Measurements from ENCODE around the gene C5AR1. TPM values are rescaled to one million over a fixed set of nuclear protein-coding genes. Genes with fewer than 3 reads are reported as not detected.
A peak's percentile ranks its signal among the peaks of the same experiment; 100 is the strongest.

Gene C5AR1
- total RNA-seq, 2 experiments from 2014 or later: 0.65 to 2.2 TPM

GRCh38 chr19:47272448-47273312, 37.0 kb upstream of the C5AR1 start:
- POLR2A ChIA-PET: interaction anchor here (0.9 to 1.2 kb wide), 4 partner anchors 14 to 71 kb away, joined by 3 to 4 read pairs (median 4); no protein-coding TSS in a partner anchor
- H3K9me3 Mint-ChIP-seq: no peaks in the 10 kb centered on the region
- H3K27me3 Mint-ChIP-seq: no peaks in the 10 kb centered on the region
- TF ChIP-seq CTCF (IDR thresholded peaks at IDR 0.05): no peak
- CTCF ChIA-PET: interaction anchor here (0.9 to 1.4 kb wide), 3 partner anchors 12 to 77 kb away, joined by 3 to 5 read pairs (median 3); partner anchors contain the start of gene DHX34
- ATAC-seq (no peak), DNase-seq (peak; percentile 71)
- H3K4me3 Mint-ChIP-seq: peak overlapping the region; percentile 92
- H3K27ac Mint-ChIP-seq: peak overlapping the region; percentile 87
- intact Hi-C loops (cut with micrococcal nuclease): loop anchor here (2.0 kb wide), 1 partner anchor 16 kb away; the partner anchor contains the start of gene CCDC9
- H3K4me1 Mint-ChIP-seq (ENCODE audit: low read depth): peaks cover 23% of the 10 kb centered on the region
- peaks cover 14% of the 10 kb centered on the region for H3K36me3 Mint-ChIP-seq (ENCODE audit: low read depth)

- TF ChIP-seq CTCF (IDR thresholded peaks at IDR 0.05): no peak
- H3K4me3 Mint-ChIP-seq: peak overlapping the region; percentile 92
- POLR2A ChIA-PET: interaction anchor here (1.1 to 3.9 kb wide), 7 partner anchors 9 to 155 kb away, joined by 3 to 33 read pairs (median 4); partner anchors contain the start of gene CCDC9
- DNase-seq (peak; percentile 93), ATAC-seq (peak; percentile 69)
- H3K27ac Mint-ChIP-seq: peak overlapping the region; percentile 99
- peaks cover 26% of the 10 kb centered on the region for H3K4me1 Mint-ChIP-seq (ENCODE audit: low read depth)
- peaks cover 10% of the 10 kb centered on the region for H3K36me3 Mint-ChIP-seq (ENCODE audit: low read depth)
- intact Hi-C loops (cut with micrococcal nuclease): loop anchor here (2.0 kb wide), 1 partner anchor 17 kb away; the partner anchor contains the start of gene CCDC9
- H3K9me3 Mint-ChIP-seq: no peaks in the 10 kb centered on the region
- CTCF ChIA-PET: interaction anchor here (1.0 to 3.7 kb wide), 3 partner anchors 12 to 29 kb away, joined by 6 to 22 read pairs (median 10); no protein-coding TSS in a partner anchor
- no peaks in the 10 kb centered on the region for H3K27me3 Mint-ChIP-seq
These were observed 36.2 kb upstream of the C5AR1 start for GRCh38 chr19:47273313-47274070.

- no peak for TF ChIP-seq CTCF (IDR thresholded peaks at IDR 0.05)
- ChIA-PET POLR2A (interaction anchor here (0.7 to 3.9 kb wide), 12 partner anchors 9 to 154 kb away, joined by 3 to 33 read pairs (median 4); partner anchors contain the start of gene CCDC9), CTCF (interaction anchor here (1.0 to 3.7 kb wide), 7 partner anchors 11 to 151 kb away, joined by 3 to 22 read pairs (median 10); no protein-coding TSS in a partner anchor)
- H3K27ac Mint-ChIP-seq: peak within 1 kb of the TSS; percentile 99
- H3K27me3 Mint-ChIP-seq: no peaks in the 10 kb centered on the region
- intact Hi-C loops (cut with micrococcal nuclease): no loop called here
- peaks cover 7% of the 10 kb centered on the region for H3K36me3 Mint-ChIP-seq (ENCODE audit: low read depth)
- H3K4me3 Mint-ChIP-seq: peak within 1 kb of the TSS; percentile 92
- no peaks in the 10 kb centered on the region for H3K9me3 Mint-ChIP-seq
- peak; percentile 100 for DNase-seq
- peak; percentile 80 for ATAC-seq
- peaks cover 26% of the 10 kb centered on the region for H3K4me1 Mint-ChIP-seq (ENCODE audit: low read depth)
These were observed 35.4 kb upstream of the C5AR1 start, which contains the start of gene INAFM1 for GRCh38 chr19:47274071-47274890. INAFM1 (plus strand) TSS chr19:47274885; CDS start chr19:47274920, 35 bp downstream.

- ATAC-seq: peak; percentile 8
- peaks cover 26% of the 10 kb centered on the region for H3K4me1 Mint-ChIP-seq (ENCODE audit: low read depth)
- H3K27me3 Mint-ChIP-seq: no peaks in the 10 kb centered on the region
- peaks cover 10% of the 10 kb centered on the region for H3K36me3 Mint-ChIP-seq (ENCODE audit: low read depth)
- no peaks in the 10 kb centered on the region for H3K9me3 Mint-ChIP-seq
- DNase-seq: peak; percentile 26
- H3K27ac Mint-ChIP-seq: peak overlapping the region; percentile 48
- no peak for TF ChIP-seq CTCF (IDR thresholded peaks at IDR 0.05)
- intact Hi-C loops (cut with micrococcal nuclease): no loop called here
- H3K4me3 Mint-ChIP-seq: peak overlapping the region; percentile 58
- ChIA-PET POLR2A (interaction anchor here (0.7 to 3.9 kb wide), 12 partner anchors 10 to 162 kb away, joined by 3 to 33 read pairs (median 4); partner anchors contain the start of genes CCDC9 and ZC3H4), CTCF (interaction anchor here (0.9 to 3.7 kb wide), 8 partner anchors 9 to 150 kb away, joined by 3 to 22 read pairs (median 10); no protein-coding TSS in a partner anchor)
These were observed 34.5 kb upstream of the C5AR1 start for GRCh38 chr19:47274891-47275761.
